ENCODE measurements around the gene DDX23.

DNA sequence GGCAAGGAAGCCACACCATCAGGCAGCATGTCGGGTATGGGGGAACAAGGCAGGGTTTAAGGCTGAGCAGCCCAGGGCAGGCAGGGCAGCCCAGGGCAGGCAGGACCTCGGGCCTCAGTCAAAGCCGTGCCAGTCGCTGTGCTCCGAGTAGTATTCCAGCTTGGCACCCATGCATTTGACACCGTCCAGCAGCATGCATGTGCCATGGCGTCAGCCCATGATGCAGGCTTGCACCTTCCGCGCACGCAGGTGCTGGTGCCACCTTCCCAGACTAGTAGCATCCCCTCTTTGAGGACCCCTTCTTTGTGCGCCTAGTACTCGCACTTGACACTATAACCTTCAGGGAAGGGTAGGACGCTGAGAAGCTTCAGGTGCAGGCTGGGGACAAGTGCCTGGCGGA, 51.5 kb downstream of the DDX23 start:
- TF ChIP-seq, protein P1, sequence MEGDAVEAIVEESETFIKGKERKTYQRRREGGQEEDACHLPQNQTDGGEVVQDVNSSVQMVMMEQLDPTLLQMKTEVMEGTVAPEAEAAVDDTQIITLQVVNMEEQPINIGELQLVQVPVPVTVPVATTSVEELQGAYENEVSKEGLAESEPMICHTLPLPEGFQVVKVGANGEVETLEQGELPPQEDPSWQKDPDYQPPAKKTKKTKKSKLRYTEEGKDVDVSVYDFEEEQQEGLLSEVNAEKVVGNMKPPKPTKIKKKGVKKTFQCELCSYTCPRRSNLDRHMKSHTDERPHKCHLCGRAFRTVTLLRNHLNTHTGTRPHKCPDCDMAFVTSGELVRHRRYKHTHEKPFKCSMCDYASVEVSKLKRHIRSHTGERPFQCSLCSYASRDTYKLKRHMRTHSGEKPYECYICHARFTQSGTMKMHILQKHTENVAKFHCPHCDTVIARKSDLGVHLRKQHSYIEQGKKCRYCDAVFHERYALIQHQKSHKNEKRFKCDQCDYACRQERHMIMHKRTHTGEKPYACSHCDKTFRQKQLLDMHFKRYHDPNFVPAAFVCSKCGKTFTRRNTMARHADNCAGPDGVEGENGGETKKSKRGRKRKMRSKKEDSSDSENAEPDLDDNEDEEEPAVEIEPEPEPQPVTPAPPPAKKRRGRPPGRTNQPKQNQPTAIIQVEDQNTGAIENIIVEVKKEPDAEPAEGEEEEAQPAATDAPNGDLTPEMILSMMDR (IDR thresholded peaks at IDR 0.05; ENCODE audit: low read depth, low read length): no peak
- no peak for TF ChIP-seq POLR2A (IDR thresholded peaks at IDR 0.05; ENCODE audit: extremely low read depth, insufficient read length)
- TF ChIP-seq MYC (IDR thresholded peaks at IDR 0.05; ENCODE audit: low read depth, low read length): no peak
- TF ChIP-seq, protein P2, sequence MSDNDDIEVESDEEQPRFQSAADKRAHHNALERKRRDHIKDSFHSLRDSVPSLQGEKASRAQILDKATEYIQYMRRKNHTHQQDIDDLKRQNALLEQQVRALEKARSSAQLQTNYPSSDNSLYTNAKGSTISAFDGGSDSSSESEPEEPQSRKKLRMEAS (IDR thresholded peaks at IDR 0.05; ENCODE audit: low read depth, low read length): no peak

Measured in NB4 (cell line).